Measurements from ENCODE around the gene ANKRD24. TPM values are rescaled to one million over a fixed set of nuclear protein-coding genes. Genes with fewer than 3 reads are reported as not detected.
A peak's percentile ranks its signal among the peaks of the same experiment; 100 is the strongest.
"Not testable (repeated sequence)": the region's sequence is repeated elsewhere in the genome, so short reads cannot be mapped to it uniquely, and the experiment has no call there.

The ANKRD24 gene
- total RNA-seq (2014; rRNA removed; shearing (Covaris generic)): 0.34 and 0.74 TPM in 2 replicates

GRCh38 chr19:4182084-4182810, at the start of gene ANKRD24, which contains the start of gene SIRT6:
Gene ANKRD24 (plus strand): TSS chr19:4182689. CDS start chr19:4186426, 3,737 bp downstream.
Gene SIRT6 (minus strand): TSS chr19:4182563. CDS start chr19:4182539, 24 bp downstream.
- peak; percentile 98 for DNase-seq (ENCODE audit: low read depth)

- no peak for DNase-seq (ENCODE audit: low read depth)
Observed at GRCh38 chr19:4134351-4134750, 48.1 kb upstream of the ANKRD24 start.

DNA sequence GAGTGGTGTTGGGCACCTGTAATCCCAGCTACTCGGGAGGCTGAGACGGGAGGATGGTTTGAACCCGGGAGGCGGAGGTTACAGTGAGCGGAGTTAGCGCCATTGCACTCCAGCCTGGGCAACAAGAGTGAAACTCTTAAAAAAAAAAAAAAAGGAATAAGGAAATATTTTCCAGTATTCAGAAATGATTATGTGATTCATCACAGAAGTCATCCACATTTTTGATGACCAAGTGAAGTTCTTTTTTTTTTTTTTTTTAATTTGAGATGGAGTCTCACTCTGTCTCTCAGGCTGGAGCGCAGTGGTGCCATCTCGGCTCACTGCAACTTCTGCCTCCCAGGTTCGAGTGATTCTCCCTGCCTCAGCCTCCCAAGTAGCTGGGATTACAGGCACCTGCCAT, 47.1 kb upstream of the ANKRD24 start:
- DNase-seq (ENCODE audit: low read depth): not testable (repeated sequence)

DNA sequence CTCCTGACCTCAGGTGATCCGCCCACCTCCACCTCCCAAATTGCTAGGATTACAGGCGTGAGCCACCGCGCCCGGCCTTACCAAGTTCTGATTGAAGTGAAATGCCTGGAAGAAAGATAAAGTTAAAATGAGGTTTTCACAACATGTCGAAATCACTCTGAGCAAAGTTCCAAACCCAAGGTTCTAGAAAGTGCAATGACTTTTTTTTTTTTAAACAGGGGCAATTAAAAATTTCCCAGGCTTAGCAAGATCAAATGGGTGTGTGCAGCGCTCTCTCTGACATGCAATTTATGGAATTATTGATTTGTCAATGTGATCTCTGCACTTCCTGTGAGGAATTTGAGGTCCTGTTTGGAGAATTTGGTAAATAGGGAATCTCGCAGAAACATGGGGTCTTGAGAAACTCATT, 45.8 kb upstream of the ANKRD24 start:
- DNase-seq (ENCODE audit: low read depth): no peak

- DNase-seq (ENCODE audit: low read depth): no peak
Observed at GRCh38 chr19:4138445-4138844, 44.0 kb upstream of the ANKRD24 start.

- DNase-seq (ENCODE audit: low read depth): peak; percentile 74
Observed at GRCh38 chr19:4139614-4140236, 42.8 kb upstream of the ANKRD24 start.

DNA sequence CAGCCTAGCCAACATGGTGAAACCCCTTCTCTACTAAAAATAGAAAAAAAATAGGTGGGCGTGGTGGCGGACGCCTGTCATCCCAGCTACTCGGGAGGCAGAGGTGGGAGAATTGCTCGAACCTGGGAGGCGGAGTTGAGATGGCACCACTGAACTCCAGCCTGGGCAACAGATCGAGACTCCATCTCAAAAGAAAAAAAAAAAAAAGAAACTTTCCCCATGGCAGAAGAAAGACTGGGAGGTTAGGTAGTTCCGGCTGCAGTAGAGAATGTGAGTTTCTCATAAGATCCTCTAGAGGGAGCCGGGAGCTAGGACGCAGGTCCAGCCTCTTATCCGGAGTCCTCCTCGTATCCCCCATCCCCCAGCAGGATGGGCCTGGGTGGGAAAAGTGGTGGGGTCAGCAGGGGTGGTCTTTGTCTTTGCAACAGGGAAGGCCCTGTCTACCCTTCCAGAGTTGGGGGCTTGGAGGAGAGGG, 42.2 kb upstream of the ANKRD24 start:
- DNase-seq (ENCODE audit: low read depth): peak; percentile 68

DNA sequence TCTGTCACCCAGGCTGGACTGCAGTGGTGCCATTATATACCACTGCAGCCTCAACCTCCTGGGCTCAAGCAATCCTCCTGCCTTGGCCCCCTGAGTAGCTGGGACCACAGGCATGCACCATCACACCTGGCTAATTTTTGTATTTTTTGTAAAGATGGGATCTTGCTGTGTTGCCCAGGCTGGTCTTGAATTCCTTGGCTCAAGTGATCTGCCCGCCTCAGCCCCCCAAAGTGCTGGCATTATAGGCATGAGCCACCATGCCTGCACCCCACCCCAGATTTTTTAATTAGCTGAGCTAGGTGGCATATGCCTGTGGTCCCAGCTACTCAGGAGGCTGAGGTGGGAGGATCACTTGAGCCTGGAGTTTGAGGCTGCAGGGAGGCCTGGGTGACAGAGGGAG, 39.6 kb upstream of the ANKRD24 start:
- DNase-seq (ENCODE audit: low read depth): not testable (repeated sequence)

DNA sequence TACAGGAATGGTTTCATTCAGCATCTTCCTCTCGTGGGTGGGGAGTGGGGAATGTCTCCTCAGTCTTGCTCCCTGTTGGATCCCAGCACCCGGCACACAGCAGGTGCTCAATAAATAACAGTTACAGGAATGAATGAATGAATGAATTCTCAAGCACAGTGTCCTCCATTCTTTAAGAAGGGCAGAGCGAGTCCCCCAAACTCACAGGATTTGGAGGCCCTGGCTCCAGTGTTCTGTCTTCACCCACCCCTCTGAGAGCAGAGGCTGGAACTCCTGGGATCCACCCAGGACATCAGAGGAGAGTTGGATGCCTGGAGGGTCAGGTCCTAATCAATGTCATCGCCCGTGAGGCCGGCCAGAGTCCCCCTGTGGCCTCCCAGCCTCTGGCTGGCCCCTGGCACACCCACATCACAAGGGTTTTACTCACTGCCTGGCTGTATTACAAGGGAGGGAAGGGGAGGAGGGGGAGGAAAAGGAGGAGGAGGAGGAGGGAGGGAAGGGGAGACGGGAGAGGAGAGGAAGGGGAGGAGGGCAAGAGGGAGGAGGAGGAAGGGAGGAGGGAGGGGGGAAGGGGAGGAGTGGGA, 37.7 kb upstream of the ANKRD24 start:
- DNase-seq (ENCODE audit: low read depth): peak; percentile 64

DNA sequence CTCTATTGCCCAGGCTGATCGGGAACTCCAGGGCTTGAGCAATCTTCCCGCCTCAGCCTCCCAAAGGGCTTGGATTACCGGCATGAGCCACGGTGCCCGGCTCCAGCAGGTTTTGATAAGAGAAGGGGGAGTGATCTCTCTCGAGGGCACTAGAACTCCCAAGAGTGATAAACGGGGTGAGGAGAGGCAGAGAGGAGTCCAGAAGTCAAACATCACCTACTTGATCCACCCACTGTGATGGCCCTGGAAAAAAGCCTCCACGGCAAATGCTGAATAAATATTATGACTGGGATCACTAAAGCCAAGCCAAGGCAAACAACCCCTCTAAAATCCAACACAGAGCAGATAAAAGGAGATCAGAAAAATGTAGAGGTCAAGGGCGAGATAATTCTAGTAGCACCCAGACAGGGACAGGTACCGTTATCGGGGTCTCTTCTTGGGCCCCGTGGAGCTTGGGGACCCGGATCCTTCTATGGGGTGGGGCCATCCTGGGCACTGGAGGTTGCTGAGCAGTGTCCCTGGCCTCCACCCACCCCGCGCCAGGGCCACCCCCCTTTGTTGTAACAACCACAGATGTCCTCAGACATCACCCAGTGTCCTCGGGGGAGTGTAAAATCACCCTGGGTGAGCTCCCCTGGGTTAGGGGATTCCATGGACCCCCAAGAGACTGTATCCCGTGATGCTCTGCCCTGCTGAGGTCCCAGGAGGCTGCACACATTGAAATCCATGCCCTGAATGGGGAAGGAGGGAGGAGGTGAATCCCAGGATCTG, 32.8 kb upstream of the ANKRD24 start:
- DNase-seq (ENCODE audit: low read depth): no peak

- DNase-seq (ENCODE audit: low read depth): no peak
Observed at GRCh38 chr19:4151623-4152022, 30.9 kb upstream of the ANKRD24 start.

- DNase-seq (ENCODE audit: low read depth): no peak
Observed at GRCh38 chr19:4152241-4152998, 30.1 kb upstream of the ANKRD24 start.

DNA sequence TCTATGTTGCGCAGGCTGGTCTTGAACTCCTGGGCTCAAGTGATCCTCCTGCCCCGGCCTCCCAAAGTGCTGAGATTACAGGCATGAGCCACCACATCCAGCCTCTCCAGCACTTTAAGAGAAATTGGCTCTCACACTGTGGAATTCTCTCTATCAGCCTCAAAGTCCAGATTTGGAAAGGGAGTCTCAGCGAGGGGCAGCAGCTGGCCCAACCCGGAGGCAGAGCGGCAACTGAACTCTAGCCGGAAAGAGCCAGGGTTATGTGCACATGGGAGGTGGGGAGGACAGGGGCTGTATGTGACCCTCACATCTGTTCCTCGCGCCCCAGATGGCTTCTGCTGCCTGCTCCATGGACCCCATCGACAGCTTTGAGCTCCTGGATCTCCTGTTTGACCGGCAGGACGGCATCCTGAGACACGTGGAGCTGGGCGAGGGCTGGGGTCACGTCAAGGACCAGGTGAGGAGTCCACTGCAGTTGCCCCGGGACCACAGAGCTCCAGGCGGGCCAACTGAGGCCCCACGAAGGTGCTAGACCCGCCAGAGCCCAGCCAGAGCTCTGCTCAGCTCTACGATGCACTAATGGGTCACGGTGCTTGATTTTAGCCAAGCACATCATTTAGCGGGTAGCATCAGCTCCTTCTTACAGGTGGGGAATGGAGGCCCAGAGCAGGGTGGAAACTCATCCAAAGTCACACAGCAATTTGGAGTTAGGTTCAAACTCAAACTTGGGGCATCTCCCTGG, 27.7 kb upstream of the ANKRD24 start:
- DNase-seq (ENCODE audit: low read depth): no peak

GRCh38 chr19:4157164-4157563, 25.3 kb upstream of the ANKRD24 start:
- no peak for DNase-seq (ENCODE audit: low read depth)

- not testable (repeated sequence) for DNase-seq (ENCODE audit: low read depth)
Observed at GRCh38 chr19:4157971-4158370, 24.5 kb upstream of the ANKRD24 start.

DNA sequence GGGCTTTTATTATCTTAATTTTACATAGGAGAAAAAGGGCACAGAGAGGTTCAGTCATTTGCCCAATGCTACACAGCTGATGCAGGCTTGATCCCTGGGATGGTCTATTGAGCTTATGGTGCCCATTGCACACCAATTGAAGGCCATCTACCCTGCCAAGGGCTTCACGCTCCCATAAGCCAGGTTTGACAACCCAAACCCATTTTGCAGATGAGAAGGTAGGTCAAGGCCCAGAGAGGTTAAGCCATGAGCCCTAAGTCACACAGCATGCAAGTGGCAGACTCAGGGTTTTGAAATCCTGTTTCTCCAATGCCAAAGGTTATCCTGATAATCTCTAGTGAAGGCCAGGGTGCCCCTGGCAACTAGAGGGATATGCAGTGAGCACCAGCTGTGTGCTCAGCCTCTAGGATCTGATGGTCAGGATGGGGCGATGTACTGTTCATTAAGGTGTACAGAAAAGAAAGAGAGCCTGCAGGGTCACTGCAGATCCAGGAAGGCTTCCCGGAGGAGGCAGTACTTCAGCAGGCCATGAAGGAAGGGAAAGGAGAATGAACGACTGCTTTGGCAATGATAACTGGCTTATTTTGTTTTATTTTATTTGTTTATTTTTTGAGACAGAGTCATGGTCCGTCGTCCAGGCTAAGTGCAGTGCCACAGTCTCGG, 20.9 kb upstream of the ANKRD24 start:
- DNase-seq (ENCODE audit: low read depth): no peak

GRCh38 chr19:4164262-4164661, 18.2 kb upstream of the ANKRD24 start:
- DNase-seq (ENCODE audit: low read depth): no peak

DNA sequence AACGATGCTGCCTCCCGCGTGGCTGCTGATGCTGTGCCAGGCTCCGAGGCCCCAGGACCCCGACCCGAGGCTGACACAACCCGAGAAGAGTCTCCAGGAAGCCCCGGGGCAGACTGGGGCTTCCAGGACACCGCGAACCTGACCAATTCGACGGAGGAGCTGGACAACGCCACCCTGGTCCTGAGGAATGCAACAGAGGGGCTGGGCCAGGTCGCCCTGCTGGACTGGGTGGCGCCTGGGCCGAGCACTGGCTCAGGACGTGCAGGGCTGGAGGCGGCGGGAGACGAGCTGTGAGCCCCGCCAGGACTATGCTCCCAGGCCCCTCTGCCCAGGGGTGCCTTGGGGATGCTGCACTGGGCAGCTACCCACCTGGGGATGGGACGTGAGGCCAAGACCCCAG, 10.8 kb upstream of the ANKRD24 start:
- no peak for DNase-seq (ENCODE audit: low read depth)

DNA sequence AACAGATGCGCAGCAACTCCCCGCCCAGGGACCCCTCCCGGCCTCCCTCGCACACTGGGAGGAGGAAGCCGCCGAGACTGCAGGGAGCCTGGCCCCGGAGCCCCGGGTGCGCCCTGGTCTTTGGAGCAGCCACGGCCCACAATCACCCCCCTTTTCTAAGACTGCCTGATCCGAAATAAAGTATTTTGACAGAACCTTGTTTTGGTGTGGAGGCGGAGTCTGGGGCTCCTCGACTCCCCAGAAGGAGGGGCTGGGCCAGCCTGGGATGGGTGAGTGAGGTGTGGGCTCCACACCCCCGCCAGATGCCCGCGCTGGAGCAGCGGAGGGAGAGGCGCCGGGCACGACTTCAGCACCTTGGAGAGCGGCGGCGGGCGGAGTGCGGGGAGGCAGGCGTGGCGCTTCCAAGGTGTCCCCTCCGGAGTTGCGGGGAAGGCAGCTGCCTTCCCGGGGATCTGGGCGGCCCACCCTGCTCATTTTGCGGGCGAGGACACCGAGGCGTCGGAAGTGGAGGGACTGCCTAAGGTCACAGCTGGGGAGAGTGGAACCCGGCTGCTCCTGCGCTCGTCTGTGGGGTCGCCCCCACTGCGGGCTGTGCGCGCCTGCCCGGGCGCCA, 9.5 kb upstream of the ANKRD24 start:
- peak; percentile 70 for DNase-seq (ENCODE audit: low read depth)

All from Daoy (cell line).